KMS-11 (cell line): ENCODE results near the gene CASS4.

Experiments used
- H2AFZ ChIP-seq: fragments of 200-600 bp; sonication (generic); 2 replicates; pipeline ENCODE4 v1.6.1; 2016; ENCODE audit warnings: antibody characterized with exemption, mixed run types, low read depth
- H3K27ac ChIP-seq: fragments of 200-600 bp; sonication (generic); 2 replicates; pipeline ENCODE4 v1.6.1; 2016; ENCODE audit warnings: mild to moderate bottlenecking, mixed run types
- H3K27me3 ChIP-seq: fragments of 200-600 bp; sonication (generic); 2 replicates; pipeline ENCODE4 v1.6.1; 2017; ENCODE audit warnings: mild to moderate bottlenecking, low read depth, mixed run types, moderate library complexity; ENCODE audit not compliant: insufficient read depth
- H3K36me3 ChIP-seq: fragments of 200-600 bp; sonication (generic); 2 replicates; pipeline ENCODE4 v1.6.1; 2017; ENCODE audit warnings: mild to moderate bottlenecking, mixed run types; ENCODE audit not compliant: insufficient read depth
- H3K4me1 ChIP-seq: fragments of 200-600 bp; sonication (generic); 2 replicates; pipeline ENCODE4 v1.6.1; 2016; ENCODE audit warnings: mild to moderate bottlenecking, low read depth, mixed run types; ENCODE audit not compliant: poor library complexity, severe bottlenecking
- H3K4me2 ChIP-seq: fragments of 200-600 bp; sonication (generic); 2 replicates; pipeline ENCODE4 v1.7.0; 2016; ENCODE audit warnings: mild to moderate bottlenecking, mixed run types
- H3K4me3 ChIP-seq: fragments of 200-600 bp; sonication (generic); IDR thresholded peaks from 2 replicates; pipeline ENCODE4 v1.6.1; 2017; ENCODE audit warnings: low read depth, low read length, mixed read lengths; ENCODE audit not compliant: insufficient read depth
- H3K79me2 ChIP-seq: fragments of 200-600 bp; sonication (generic); 2 replicates; pipeline ENCODE4 v1.6.1; 2016; ENCODE audit warnings: low read depth, mixed run types; ENCODE audit not compliant: insufficient read depth
- H3K9ac ChIP-seq: fragments of 200-600 bp; sonication (generic); 2 replicates; pipeline ENCODE4 v1.6.1; 2016; ENCODE audit warnings: mild to moderate bottlenecking, mixed run types
- H4K20me1 ChIP-seq: fragments of 200-600 bp; sonication (generic); 2 replicates; pipeline ENCODE4 v1.6.1; 2016; ENCODE audit warnings: mild to moderate bottlenecking, mixed run types; ENCODE audit not compliant: insufficient read depth
- TF ChIP-seq, protein P1 (sequence below): fragments of 200-600 bp; sonication (generic); conservative IDR thresholded peaks from 2 replicates; pipeline ENCODE4 v1.6.1; 2017; ENCODE audit warnings: low read depth, mild to moderate bottlenecking, antibody characterized with exemption, low read length, moderate library complexity, mixed read lengths

The CASS4 gene

DNA sequence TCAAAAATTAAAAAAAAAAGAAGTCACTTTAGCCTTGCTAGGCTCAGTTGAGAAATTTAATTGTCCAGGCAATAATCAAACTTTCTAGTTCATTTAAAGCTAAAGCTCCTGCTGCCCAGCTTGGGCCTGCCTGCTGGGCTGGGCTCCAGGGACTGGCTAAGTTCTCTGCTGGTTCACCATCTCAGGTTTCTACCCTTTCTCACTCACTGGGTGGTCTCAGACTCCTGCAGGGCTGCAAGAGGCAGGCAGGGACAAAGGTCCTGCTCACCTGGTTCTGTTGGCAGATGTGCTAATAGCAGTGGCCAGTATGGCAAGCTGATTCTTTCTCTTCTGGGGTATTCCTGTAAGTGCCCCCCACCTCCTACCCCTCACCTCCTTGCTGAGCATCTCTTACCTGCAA is 35.2 kb downstream of the CASS4 start:
- H3K4me3 ChIP-seq = no peak overlapping the region
- no peaks in the 10 kb centered on the region for H4K20me1 ChIP-seq
- H3K27ac ChIP-seq = no peak overlapping the region
- H3K4me1 ChIP-seq = peaks cover 8% of the 10 kb centered on the region
- no peak overlapping the region for H2AFZ ChIP-seq
- H3K36me3 ChIP-seq = no peaks in the 10 kb centered on the region
- H3K79me2 ChIP-seq = no peaks in the 10 kb centered on the region
- no peaks in the 10 kb centered on the region for H3K27me3 ChIP-seq
- no peak overlapping the region for H3K4me2 ChIP-seq
- TF ChIP-seq, protein P1, sequence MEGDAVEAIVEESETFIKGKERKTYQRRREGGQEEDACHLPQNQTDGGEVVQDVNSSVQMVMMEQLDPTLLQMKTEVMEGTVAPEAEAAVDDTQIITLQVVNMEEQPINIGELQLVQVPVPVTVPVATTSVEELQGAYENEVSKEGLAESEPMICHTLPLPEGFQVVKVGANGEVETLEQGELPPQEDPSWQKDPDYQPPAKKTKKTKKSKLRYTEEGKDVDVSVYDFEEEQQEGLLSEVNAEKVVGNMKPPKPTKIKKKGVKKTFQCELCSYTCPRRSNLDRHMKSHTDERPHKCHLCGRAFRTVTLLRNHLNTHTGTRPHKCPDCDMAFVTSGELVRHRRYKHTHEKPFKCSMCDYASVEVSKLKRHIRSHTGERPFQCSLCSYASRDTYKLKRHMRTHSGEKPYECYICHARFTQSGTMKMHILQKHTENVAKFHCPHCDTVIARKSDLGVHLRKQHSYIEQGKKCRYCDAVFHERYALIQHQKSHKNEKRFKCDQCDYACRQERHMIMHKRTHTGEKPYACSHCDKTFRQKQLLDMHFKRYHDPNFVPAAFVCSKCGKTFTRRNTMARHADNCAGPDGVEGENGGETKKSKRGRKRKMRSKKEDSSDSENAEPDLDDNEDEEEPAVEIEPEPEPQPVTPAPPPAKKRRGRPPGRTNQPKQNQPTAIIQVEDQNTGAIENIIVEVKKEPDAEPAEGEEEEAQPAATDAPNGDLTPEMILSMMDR = no peak
- H3K9ac ChIP-seq = no peak overlapping the region

DNA sequence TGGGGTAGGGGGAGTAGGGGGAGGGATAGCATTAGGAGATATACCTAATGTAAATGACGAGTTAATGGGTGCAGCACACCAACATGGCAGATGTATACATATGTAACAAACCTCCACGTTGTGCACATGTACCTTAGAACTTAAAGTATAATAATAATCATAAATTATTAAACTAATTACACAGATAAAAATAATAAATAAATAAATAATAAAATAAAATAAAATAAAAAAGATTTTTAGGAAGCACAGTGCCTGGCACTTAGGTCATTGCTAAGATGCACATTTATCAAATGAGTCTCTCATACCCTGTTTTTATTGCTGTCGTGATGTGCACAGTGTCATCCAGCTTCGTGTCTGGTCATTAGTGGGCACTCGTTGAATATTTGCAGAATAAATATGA is 37.4 kb downstream of the CASS4 start:
- no peak overlapping the region for H2AFZ ChIP-seq
- no peaks in the 10 kb centered on the region for H4K20me1 ChIP-seq
- H3K4me1 ChIP-seq = no peaks in the 10 kb centered on the region
- TF ChIP-seq, protein P1 = no peak
- H3K9ac ChIP-seq = no peak overlapping the region
- H3K4me3 ChIP-seq = no peak overlapping the region
- H3K27ac ChIP-seq = no peak overlapping the region
- no peaks in the 10 kb centered on the region for H3K27me3 ChIP-seq
- no peaks in the 10 kb centered on the region for H3K79me2 ChIP-seq
- no peaks in the 10 kb centered on the region for H3K36me3 ChIP-seq
- no peak overlapping the region for H3K4me2 ChIP-seq

DNA sequence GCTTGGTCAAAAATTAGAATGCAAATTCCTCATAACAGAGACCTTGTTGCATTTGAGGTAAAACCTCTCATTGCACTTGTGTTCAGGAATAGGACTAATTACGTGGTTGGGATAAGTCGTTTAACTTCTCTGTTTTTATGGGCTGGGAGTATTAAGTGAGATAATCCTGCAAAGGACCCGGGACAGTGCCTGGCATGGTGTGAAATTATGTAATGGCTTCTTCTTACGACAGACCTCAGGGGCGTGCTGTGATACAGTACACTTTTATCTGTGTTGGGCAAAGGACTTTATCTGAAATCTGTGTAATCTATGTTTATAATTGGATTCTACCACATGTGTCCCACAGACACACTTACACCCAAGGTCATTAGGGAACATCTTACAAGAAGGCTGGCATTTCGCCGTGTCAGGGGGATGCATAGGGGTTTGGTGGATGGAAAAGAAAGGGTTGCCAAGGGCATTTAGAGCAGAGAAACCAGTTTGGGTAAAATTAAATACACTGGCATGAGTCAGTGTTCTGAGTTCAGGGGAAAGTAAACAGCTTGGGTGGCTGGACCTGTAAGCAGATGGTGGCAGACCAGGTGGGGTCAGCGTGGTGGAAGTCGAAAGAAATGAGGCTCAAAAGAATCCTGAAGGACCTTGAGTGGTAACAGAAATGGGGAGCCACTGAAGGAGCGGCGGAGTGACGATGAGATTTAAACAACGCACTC is 39.2 kb downstream of the CASS4 start:
- H4K20me1 ChIP-seq = no peaks in the 10 kb centered on the region
- H3K27me3 ChIP-seq = no peaks in the 10 kb centered on the region
- no peaks in the 10 kb centered on the region for H3K36me3 ChIP-seq
- no peak overlapping the region for H3K4me3 ChIP-seq
- TF ChIP-seq, protein P1 = no peak
- no peak overlapping the region for H2AFZ ChIP-seq
- H3K4me2 ChIP-seq = no peak overlapping the region
- H3K4me1 ChIP-seq = no peaks in the 10 kb centered on the region
- H3K27ac ChIP-seq = no peak overlapping the region
- no peak overlapping the region for H3K9ac ChIP-seq
- no peaks in the 10 kb centered on the region for H3K79me2 ChIP-seq

DNA sequence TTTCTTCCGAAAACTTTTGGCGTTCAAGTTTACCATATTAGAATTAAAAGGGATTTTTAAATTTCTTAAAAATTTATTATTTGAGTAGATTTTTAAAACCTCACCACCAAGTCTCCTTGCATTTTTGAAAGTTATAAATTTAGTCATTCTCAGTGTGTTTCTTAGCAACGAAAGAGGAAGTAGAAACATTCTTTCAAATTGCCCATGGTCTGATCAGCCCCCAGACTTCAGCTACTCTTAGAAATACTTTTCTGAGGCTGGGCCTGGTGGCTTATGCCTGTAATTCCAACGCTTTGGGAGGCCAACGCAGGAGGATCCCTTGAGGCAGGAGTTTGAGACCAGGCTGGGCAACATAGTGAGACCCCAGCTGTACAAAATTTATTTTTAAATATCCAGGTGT is 41.3 kb downstream of the CASS4 start:
- no peaks in the 10 kb centered on the region for H3K4me1 ChIP-seq
- TF ChIP-seq, protein P1 = no peak
- no peak overlapping the region for H3K4me3 ChIP-seq
- no peak overlapping the region for H2AFZ ChIP-seq
- H3K9ac ChIP-seq = no peak overlapping the region
- H3K4me2 ChIP-seq = no peak overlapping the region
- no peaks in the 10 kb centered on the region for H3K79me2 ChIP-seq
- no peak overlapping the region for H3K27ac ChIP-seq
- H3K36me3 ChIP-seq = no peaks in the 10 kb centered on the region
- no peaks in the 10 kb centered on the region for H3K27me3 ChIP-seq
- H4K20me1 ChIP-seq = no peaks in the 10 kb centered on the region
